NCI-H2171 (cell line): ENCODE measurements around the gene ARFGAP2.

Experiments used
- DNase-seq: peaks from one replicate; lab custom pipeline; 2025; lab: John Stamatoyannopoulos, UW

The ARFGAP2 gene

GRCh38 chr11:47148270-47148669 is 28.4 kb downstream of the ARFGAP2 start:
- no peak for DNase-seq

- no peak for DNase-seq
Measured at GRCh38 chr11:47147681-47148080, 29.0 kb downstream of the ARFGAP2 start.

DNA sequence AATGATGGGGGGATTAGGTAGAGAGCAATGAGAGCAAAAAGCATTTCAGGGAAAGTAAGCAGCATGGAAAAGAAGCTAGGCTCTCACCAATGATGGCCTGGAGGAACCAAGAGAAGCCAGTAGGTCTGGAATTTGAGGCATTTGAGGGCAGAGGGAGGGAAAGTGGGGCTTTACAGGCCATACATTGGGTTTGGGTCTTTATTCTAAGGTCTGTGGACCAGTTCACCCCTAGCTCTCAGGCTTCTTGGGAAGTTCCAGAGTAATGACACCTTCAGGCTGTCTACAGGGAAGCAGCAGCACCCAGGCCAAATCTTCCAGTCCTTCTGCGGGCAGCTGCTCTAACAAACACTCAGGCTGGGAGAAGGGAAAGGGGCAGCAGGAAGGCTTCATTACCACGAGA is 29.4 kb downstream of the ARFGAP2 start:
- no peak for DNase-seq

- no peak for DNase-seq
Measured at GRCh38 chr11:47144541-47144940, 32.1 kb downstream of the ARFGAP2 start.

DNA sequence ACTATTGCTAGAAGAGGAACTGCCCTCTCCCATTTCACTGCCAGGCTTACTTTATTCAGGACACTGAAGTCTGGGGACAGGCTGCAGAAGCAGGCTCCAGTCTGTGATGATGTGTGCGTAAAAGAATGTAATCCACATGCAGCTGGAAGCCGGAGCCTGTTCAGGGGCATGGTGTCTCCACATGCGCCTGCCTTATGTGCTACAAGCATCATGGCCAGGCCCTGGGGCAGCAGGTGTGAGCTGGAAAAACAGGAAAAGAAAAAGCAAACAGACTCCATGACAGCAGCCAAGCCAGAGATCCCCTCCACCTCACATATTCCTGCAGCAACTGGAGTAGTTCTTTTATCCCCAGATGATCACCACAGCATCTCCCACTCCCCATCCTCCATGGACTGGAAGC is 33.4 kb downstream of the ARFGAP2 start:
- no peak for DNase-seq

DNA sequence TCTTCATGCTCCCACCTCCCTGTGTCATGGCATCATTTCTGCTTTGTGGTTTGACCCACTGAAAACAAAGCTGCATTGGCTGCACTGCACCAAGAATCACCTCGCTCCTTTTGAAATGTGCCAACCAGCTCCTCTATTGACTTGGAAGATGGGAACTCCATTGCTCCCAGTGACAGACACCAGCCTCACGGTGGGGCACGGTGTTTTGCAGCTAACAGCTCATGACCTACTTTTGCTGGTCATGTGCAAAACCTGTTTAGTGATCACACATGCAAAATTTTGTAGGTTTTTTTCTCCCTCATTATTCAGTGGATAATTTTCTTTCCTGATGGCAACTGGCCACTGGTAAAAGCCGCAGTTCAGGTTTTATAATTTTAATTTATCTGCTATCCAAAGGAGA is 36.8 kb downstream of the ARFGAP2 start:
- no peak for DNase-seq

DNA sequence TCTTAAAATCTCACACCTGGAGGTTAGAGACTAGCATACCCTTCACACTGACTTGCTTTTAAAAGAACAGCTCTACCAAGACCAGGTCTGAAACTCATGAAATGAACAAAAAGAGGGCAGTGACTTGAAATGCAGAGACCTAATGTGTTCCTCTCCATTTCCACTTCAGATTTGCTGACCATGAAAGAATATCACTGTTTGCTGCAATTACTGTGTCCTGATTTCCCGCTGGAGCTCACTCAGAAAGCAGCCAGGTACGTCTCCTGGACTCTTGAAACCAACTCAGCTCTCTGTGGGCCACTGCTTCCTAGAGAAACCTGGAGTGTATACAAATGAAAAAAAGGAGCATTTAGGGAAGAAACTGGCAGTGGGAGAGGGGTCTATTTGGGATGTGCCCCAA is 39.2 kb downstream of the ARFGAP2 start:
- no peak for DNase-seq

- no peak for DNase-seq
Measured at GRCh38 chr11:47136921-47137320, 39.8 kb downstream of the ARFGAP2 start.

DNA sequence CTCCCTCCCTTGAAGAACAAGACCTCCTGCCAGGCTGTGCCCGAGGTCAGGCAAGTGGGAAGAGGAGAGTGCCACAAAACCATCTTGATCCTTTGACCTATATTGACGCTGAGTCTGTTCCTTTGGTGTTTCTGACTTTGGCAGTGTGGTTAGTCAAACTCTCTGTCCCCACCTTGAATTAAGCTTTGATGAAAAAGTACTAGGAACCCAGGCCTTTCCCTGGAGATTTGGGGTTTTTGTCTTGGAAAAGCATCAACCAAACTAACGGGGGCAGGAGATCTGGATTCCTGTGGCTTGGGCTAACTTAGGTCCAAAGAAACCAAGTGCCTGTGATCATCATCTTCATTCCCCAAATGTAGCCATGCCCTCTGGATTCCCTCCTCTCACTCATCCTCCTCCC is 40.4 kb downstream of the ARFGAP2 start:
- DNase-seq = no peak

DNA sequence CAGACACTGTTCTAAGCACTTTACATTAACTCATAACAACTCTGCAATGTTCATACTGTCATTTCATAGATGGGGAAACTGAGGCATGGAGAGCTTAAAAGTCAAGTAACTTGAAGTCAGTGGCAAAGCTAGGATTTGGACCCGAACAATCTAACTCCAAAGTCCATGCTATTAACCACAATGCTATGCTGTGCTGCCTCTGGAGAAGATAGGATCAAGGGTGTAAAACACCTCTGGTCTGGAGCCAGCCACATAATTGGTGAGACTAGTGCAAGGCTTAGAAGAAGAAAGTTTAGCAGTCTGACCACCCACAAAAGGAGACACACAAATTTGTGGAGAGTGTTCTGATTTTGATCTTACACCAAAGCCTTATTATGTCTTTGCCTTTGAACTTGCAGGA is 43.7 kb downstream of the ARFGAP2 start:
- no peak for DNase-seq

DNA sequence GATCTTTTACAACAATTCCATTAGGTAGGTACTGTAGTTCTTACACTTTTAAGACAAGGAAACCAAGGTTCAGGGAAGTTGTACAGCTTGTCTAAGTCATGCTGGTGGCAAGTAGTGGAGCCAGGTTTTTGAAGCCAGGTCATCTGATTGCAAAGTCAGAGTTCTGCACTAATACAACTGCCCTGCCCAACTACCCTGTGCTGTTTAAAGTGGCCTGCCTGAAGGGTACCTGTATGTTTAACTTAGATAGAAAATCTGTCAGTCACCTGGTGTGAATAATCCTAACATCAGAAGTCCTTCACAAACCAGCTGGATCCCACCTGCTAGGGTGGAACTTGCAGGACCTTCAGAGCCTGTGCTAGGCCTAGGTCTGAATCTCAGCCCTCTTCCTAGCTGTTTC is 44.2 kb downstream of the ARFGAP2 start:
- DNase-seq = no peak

- no peak for DNase-seq
Measured at GRCh38 chr11:47131136-47131535, 45.5 kb downstream of the ARFGAP2 start.

GRCh38 chr11:47130543-47130942 is 46.1 kb downstream of the ARFGAP2 start:
- DNase-seq = no peak

DNA sequence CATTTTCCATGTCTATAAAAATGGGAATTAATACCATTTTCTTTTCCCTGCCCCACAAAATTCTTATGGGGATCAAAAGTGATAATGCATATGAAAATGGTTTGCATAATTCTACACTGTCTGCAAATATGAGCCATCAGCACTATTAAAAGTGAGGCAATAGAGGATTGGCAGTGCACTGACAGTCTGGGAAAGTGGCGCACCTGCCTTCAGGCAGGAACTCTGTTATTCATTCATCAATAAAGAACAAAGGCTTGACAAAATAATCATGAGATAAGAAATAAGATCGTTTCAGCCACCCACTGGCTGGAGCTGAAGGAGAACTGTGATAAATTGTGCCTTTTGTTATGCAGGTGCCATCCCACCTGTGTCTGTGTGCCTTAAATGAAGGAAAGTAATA is 49.5 kb downstream of the ARFGAP2 start:
- DNase-seq = no peak

- no peak for DNase-seq
Measured at GRCh38 chr11:47125083-47125482, 51.6 kb downstream of the ARFGAP2 start.

GRCh38 chr11:47124675-47125074 is 52.0 kb downstream of the ARFGAP2 start:
- no peak for DNase-seq

- DNase-seq = no peak
Measured at GRCh38 chr11:47123094-47123493, 53.6 kb downstream of the ARFGAP2 start.

GRCh38 chr11:47121731-47122130 is 54.9 kb downstream of the ARFGAP2 start:
- DNase-seq = no peak

DNA sequence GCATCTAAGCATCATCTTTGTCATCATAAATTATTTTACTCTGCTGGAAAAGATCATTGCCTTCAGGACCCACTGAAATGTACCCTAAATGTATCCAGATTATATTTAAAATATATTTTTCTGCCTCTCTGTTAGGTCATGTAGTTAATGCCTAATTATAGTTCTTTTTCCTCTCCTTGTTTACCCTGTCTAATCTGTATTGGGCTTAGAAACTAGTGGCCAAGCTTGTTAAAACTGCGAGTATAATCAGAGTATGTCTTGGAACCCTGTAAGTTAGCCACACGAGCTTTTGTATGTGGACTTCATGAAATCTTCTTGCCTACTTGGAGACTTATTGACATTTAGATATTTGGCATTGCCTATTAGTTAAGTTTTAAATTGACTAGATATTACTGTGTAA is 55.6 kb downstream of the ARFGAP2 start:
- no peak for DNase-seq

DNA sequence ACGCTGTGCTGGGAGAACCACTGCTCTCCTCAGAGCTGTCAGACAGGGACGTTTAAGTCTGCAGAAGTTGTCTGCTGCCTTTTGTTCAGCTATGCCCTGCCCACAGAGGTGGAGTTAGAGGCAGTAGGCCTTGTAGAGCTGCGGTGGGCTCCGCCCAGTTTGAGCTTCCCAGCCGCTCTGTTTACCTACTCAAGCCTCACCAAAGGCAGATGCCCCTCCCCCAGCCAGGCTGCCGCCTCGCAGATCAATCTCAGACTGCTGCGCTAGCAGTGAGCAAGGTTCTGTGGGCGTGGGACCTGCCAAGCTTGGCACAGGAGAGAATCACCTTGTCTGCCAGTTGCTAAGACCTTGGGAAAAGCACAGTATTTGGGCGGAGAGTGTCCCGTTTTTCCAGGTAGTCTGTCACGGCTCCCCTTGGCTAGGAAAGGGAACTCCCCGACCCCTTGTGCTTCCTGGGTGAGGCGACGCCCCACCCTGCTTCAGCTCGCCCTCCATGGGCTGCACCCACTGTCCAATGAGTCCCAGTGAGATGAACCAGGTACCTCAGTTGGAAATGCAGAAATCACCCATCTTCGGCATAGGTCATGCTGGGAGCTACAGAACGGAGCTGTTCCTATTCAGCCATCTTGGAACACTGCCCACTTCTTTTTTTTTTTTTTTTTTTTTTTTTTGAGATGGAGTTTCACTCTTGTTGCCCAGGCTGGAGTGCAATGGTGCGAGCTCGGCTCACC is 57.6 kb downstream of the ARFGAP2 start:
- peak; percentile 86 for DNase-seq
